Activated naive CD8-positive, alpha-beta T cell treated with anti-CD3 and anti-CD28 coated beads for 36 hours (primary cell): ENCODE data around the gene UQCC5. TPM values are rescaled to one million over a fixed set of nuclear protein-coding genes. Genes with fewer than 3 reads are reported as not detected.
"Not testable (repeated sequence)": the region's sequence is repeated elsewhere in the genome, so short reads cannot be mapped to it uniquely, and the experiment has no call there.

Experiments
- DNase-seq: peaks from one replicate; pipeline ENCODE4 v3.0.0; 2021
- H3K27ac Mint-ChIP-seq: one replicate; pipeline ENCODE4 v1.8.0; 2022; ENCODE audit warnings: mild to moderate bottlenecking, moderate library complexity, mixed read lengths
- H3K27me3 Mint-ChIP-seq: one replicate; pipeline ENCODE4 v1.8.0; 2022; ENCODE audit warnings: mild to moderate bottlenecking, mixed read lengths
- H3K36me3 Mint-ChIP-seq: one replicate; pipeline ENCODE4 v1.8.0; 2021; ENCODE audit warnings: mild to moderate bottlenecking, mixed read lengths
- H3K4me1 Mint-ChIP-seq: one replicate; pipeline ENCODE4 v1.8.0; 2021; ENCODE audit warnings: mixed read lengths
- H3K4me3 Mint-ChIP-seq: one replicate; pipeline ENCODE4 v1.8.0; 2022; ENCODE audit warnings: mild to moderate bottlenecking, moderate library complexity, mixed read lengths
- H3K9me3 Mint-ChIP-seq: one replicate; pipeline ENCODE4 v1.8.0; 2022; ENCODE audit warnings: mixed read lengths
- total RNA-seq, 2 experiments: library from RNA; stranded (reverse); gene quantifications; one replicate each; pipeline ENCODE4 v1.2.3, GENCODE V29; 2021

Gene UQCC5
- total RNA-seq, 2 experiments from 2014 or later = 23.4 to 23.6 TPM

DNA sequence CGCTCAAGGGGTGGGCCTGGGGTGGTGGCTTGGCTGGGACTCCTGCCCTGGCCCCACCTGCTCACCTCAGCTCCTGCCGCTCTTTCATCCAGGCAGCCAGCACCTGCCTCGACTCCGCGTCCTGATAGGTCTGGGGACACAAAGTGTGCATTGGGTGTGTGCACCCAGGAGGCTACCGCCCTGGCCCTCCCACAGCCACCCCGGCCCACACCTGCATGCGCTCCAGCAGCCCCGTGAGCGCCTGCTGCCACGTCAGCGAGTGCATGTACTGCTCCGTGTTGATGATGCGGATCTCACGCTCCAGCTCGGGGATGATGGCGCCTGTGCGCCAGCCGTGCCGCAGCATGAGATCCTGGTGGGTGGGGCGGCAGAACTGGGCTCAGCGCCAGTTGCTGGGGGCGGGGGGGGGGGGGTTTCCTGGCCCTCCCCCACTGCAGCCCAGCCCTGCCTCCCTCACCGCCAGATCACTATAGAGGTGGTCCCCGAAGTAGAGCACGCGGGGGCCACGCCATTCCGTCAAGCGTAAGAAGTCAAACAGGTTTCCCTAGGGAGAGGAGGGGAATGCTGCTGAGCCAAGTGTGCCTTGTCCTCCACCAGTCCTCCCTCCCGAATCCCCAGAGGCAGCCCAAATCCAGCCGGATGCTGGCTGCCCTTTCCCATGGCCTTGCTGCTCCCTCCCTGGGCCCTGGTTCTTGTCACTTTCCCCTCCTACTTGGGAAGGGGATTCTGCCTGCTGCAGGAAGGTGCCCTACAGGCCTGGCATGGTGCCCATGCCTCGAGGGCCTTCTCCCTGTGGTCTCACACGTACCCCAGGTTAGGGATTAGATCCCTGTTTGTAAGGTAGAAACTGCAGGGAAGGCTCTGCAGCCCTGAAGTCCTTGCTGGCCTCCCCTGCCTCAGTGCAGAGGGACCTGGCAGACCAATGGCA is 11.4 kb upstream of the UQCC5 start:
- peaks cover 6% of the 10 kb centered on the region for H3K36me3 Mint-ChIP-seq
- no peaks in the 10 kb centered on the region for H3K9me3 Mint-ChIP-seq
- no peak for DNase-seq
- no peaks in the 10 kb centered on the region for H3K27me3 Mint-ChIP-seq
- no peak overlapping the region for H3K27ac Mint-ChIP-seq
- no peak overlapping the region for H3K4me3 Mint-ChIP-seq
- no peaks in the 10 kb centered on the region for H3K4me1 Mint-ChIP-seq

DNA sequence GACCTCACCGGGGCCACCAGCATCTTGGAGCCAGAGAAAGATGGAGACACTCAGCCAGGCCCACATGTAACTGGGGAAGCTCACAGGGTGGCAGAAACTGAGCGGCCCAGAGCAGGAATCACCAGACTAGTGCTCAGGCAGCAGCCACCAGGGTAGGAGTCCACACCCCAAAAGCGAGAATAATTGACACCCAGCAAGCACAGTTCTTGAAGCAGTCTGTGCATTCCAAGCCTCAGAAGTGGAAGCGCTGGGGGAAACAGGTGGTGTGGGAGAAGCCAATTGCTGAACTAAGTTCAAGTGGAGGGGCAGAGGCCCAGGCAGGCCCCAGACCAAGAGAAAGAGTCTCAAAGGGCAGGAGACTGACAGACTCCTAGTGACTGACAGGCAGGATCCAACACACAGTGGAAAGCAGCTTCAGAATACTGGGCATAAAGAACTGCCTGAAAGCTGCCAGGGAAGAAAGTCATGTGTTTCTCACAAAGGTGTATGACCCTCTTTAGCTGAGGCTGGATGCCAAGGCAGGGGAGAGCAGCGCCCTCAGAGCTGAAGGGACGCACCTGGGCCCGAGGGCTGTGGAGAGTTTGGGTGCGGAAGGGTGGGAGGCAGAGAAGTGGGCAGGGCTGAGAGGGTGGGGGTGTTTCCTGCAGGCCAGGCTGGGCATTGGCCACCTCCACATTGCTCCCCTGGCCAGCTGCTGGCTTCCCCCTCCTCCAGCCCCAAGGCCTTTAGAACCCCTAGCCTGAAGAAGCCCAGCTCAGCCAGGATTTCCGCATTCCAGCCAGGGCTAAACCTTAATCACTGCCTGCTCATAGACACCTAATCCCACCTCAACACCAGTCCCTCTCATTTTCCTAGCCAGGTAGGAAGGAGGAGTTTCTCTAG is 10.5 kb upstream of the UQCC5 start:
- Mint-ChIP-seq H3K4me1 (no peaks in the 10 kb centered on the region), H3K27me3 (no peaks in the 10 kb centered on the region), H3K27ac (no peak overlapping the region), H3K36me3 (peaks cover 6% of the 10 kb centered on the region), H3K9me3 (no peaks in the 10 kb centered on the region), H3K4me3 (no peak overlapping the region)
- DNase-seq = no peak

- not testable (repeated sequence) for H3K27ac Mint-ChIP-seq, H3K4me1 Mint-ChIP-seq, H3K9me3 Mint-ChIP-seq, DNase-seq, H3K36me3 Mint-ChIP-seq, H3K27me3 Mint-ChIP-seq, H3K4me3 Mint-ChIP-seq
Measured at GRCh38 chr3:52526671-52527038, 9.8 kb upstream of the UQCC5 start.

- H3K27ac Mint-ChIP-seq = no peak overlapping the region
- no peaks in the 10 kb centered on the region for H3K9me3 Mint-ChIP-seq
Measured at GRCh38 chr3:52527039-52527731, 9.2 kb upstream of the UQCC5 start.

DNA sequence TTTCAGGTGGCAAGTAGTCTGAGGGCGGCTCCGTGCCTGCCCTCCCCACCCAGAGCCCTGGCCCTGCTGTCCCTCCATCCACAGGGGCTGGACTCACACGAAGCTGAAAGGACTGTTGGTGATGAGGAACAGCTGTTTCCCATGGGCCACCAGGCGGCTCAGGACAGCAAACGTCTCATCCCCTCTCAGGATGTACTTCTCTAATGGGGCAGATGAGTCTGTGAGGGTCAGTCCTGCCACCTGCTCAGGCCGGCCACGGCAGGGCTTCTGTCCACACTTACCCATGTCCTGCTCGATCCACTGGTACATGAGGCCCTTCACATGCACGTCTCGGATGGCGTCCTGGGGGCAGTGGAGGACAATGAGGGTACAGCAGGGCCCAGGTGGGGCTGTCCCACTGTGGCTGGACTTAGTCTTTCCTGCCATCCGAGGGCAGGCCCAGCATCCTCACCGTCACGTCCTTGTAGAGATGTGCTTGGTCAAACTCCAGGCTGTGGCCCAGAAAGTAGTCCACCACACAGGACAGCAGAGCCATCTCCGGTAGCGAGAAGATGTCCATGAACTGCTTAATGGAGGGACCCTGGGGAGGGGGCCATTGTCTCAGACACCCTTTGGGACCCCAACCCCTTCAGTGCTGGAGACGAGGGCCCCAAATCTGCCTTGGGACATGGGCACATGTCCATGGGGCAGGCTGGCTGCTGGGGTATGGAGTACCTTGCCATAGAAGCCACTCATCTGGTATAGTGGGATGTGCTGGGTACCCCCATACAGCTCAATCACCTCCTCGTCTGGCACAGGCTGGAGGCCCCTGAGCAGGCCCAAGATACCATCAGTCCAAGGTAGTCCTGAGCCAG is 8.4 kb upstream of the UQCC5 start:
- H3K9me3 Mint-ChIP-seq = no peaks in the 10 kb centered on the region
- no peak overlapping the region for H3K27ac Mint-ChIP-seq
- no peak for DNase-seq
- H3K4me3 Mint-ChIP-seq = no peak overlapping the region
- H3K27me3 Mint-ChIP-seq = no peaks in the 10 kb centered on the region
- H3K36me3 Mint-ChIP-seq = peaks cover 6% of the 10 kb centered on the region
- peaks cover 6% of the 10 kb centered on the region for H3K4me1 Mint-ChIP-seq

More at GRCh38 chr3:52527039-52527731, 9.2 kb upstream of the UQCC5 start:
- no peak for DNase-seq
- Mint-ChIP-seq H3K27me3 (no peaks in the 10 kb centered on the region), H3K4me1 (peaks cover 2% of the 10 kb centered on the region), H3K36me3 (peaks cover 6% of the 10 kb centered on the region), H3K4me3 (no peak overlapping the region)

DNA sequence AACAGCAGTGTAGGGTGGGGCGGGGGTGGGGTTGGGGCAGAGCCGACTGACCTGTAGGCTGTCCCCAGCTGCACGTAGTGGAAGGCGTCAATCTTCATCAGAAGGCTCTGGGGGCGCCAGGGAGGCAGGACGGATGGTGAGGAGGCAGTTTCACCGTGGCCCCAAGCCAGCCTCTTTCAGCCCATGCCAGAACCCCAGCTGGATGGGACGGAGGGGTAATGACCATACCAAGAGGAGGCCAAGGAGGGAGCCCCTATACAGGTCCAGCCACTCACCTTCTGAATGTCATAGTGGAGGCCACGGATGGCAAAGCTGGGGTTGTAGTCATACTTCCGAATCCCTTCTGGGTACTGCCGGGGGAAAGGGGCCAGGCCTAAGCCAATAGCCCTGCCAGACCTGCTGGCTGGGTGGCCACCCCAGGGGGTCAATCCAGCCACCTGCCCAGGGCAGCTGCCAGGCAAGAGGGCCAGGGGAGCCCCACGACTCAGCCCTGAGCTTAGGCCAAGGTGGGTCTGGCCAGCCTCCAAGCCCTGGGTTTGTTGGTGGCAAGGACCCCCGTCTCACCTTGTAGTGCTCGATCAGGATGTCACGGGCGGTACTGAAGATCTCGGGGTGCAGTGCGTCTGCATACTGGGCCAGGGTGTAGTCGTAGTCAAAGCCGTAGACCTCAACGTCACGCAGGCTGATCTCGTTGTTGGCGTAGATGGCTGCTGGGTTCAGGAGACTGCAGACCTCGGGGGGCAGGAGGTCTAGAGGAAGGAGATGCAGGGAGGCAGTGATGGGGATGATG is 7.6 kb upstream of the UQCC5 start:
- peaks cover 6% of the 10 kb centered on the region for H3K4me1 Mint-ChIP-seq
- no peak overlapping the region for H3K4me3 Mint-ChIP-seq
- no peak overlapping the region for H3K27ac Mint-ChIP-seq
- DNase-seq = no peak
- H3K36me3 Mint-ChIP-seq = peaks cover 6% of the 10 kb centered on the region
- no peaks in the 10 kb centered on the region for H3K27me3 Mint-ChIP-seq
- H3K9me3 Mint-ChIP-seq = no peaks in the 10 kb centered on the region

- Mint-ChIP-seq H3K36me3 (no peaks in the 10 kb centered on the region), H3K27me3 (no peaks in the 10 kb centered on the region), H3K4me3 (peak overlapping the region; percentile 16), H3K9me3 (no peaks in the 10 kb centered on the region), H3K4me1 (peaks cover 8% of the 10 kb centered on the region), H3K27ac (no peak overlapping the region)
- DNase-seq = no peak
Measured at GRCh38 chr3:52529376-52530333, 6.8 kb upstream of the UQCC5 start.

DNA sequence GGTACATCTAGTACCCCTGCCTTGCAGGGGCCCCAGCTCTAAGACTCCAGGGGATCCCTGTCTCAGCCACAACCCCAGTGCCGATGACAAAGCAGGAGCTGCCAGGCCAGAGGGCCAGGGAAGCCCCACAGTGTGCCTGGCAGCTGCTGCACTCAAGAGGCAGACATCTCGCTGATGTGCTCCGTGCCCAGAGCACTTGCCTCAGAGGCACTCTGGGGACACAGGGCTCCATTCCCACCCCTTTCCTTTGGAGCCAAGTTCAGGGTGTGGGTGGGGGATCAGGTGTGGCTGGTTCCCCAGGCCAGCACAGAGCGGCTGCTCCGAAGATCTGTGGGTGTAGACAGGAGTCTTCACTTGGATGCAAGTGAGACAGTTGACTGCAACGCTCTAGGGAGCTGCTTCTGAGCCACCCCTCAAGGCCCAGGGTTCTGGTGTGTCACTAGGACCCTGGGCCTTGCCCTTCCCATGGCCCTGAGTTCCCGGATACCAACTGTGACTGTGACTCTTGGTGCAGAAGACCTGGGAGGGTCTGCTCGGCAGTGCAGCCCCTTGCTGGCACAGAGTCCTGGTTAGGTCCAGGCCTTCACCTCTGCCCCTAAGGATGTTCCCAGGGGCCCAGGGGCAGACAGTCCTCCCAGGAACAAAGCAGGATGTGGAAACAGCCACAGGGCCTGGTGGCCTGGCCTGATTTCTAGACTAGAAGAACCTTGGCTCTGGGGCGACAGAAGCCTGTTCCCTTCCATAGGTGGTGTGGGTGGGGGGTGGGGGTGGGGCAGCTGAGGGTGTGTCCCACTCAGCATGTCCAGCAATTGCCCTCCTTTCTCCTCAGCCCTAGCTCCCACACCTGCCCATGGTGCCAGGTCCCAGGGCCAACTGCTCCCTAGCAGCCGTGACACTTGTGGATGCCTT is 5.2 kb upstream of the UQCC5 start:
- Mint-ChIP-seq H3K4me3 (no peak overlapping the region), H3K9me3 (no peaks in the 10 kb centered on the region), H3K4me1 (peaks cover 15% of the 10 kb centered on the region), H3K36me3 (no peaks in the 10 kb centered on the region), H3K27me3 (no peaks in the 10 kb centered on the region), H3K27ac (no peak overlapping the region)
- DNase-seq = no peak

- Mint-ChIP-seq H3K9me3 (no peaks in the 10 kb centered on the region), H3K4me1 (peaks cover 15% of the 10 kb centered on the region), H3K4me3 (peak overlapping the region; percentile 82), H3K27me3 (peaks cover 3% of the 10 kb centered on the region), H3K27ac (no peak overlapping the region), H3K36me3 (peaks cover 2% of the 10 kb centered on the region)
- DNase-seq = no peak
Measured at GRCh38 chr3:52531860-52532516, 4.4 kb upstream of the UQCC5 start.

DNA sequence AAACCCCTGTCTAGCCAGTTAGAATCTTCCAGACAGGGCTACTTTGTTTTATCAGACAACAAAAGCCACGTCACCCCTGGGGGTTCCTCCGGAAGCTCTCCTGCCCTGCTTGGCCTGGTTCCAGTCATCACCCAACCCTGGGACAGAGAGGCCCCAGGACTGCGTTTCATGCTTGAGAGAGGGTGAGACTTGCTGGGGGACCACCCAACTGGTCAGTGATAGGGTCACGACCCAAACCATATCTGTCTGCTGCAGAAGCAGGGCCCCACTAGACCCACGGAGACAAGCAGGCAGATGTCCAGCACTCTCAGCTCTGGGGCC is 3.9 kb upstream of the UQCC5 start:
- Mint-ChIP-seq H3K4me3 (peak overlapping the region; percentile 82), H3K27me3 (peaks cover 3% of the 10 kb centered on the region), H3K4me1 (peaks cover 17% of the 10 kb centered on the region), H3K27ac (peak overlapping the region; percentile 56), H3K9me3 (no peaks in the 10 kb centered on the region), H3K36me3 (peaks cover 5% of the 10 kb centered on the region)
- DNase-seq = peak; percentile 32

GRCh38 chr3:52532838-52533622 is 3.4 kb upstream of the UQCC5 start:
- H3K27me3 Mint-ChIP-seq = peaks cover 3% of the 10 kb centered on the region
- H3K4me1 Mint-ChIP-seq = peaks cover 23% of the 10 kb centered on the region
- DNase-seq = peak; percentile 53
- peaks cover 10% of the 10 kb centered on the region for H3K36me3 Mint-ChIP-seq
- H3K27ac Mint-ChIP-seq = peak overlapping the region; percentile 56
- no peaks in the 10 kb centered on the region for H3K9me3 Mint-ChIP-seq
- peak overlapping the region; percentile 82 for H3K4me3 Mint-ChIP-seq
